Neural progenitor cell (in vitro differentiated cells): ENCODE results near the gene ACSM6. TPM values are rescaled to one million over a fixed set of nuclear protein-coding genes. Genes with fewer than 3 reads are reported as not detected.
A peak's percentile ranks its signal among the peaks of the same experiment; 100 is the strongest.

Experiments
- DNase-seq: peaks from one replicate; pipeline ENCODE4 v3.0.0-alpha.2; 2016; ENCODE audit warnings: low spot score
- H2AFZ ChIP-seq: fragments of 200-600 bp; sonication (generic); replicated peaks from 2 replicates; pipeline ENCODE4 v1.6.1; 2016; ENCODE audit warnings: antibody characterized with exemption
- H3F3A ChIP-seq: fragments of 200-600 bp; sonication (generic); 2 replicates; pipeline ENCODE4 v1.6.1; 2016; ENCODE audit warnings: antibody characterized with exemption, low read depth
- H3K27ac ChIP-seq: fragments of 200-600 bp; sonication (generic); 2 replicates; pipeline ENCODE4 v1.5.1; 2016; ENCODE audit warnings: mild to moderate bottlenecking
- H3K27me3 ChIP-seq: fragments of 200-600 bp; sonication (generic); 2 replicates; pipeline ENCODE4 v1.6.1; 2016; ENCODE audit warnings: mild to moderate bottlenecking, moderate library complexity
- H3K36me3 ChIP-seq: fragments of 200-600 bp; sonication (generic); 2 replicates; pipeline ENCODE4 v1.5.1; 2016
- H3K4me1 ChIP-seq: fragments of 200-600 bp; sonication (generic); 2 replicates; pipeline ENCODE4 v1.6.1; 2016; ENCODE audit warnings: mixed run types
- H3K4me2 ChIP-seq: fragments of 200-600 bp; sonication (generic); 2 replicates; pipeline ENCODE4 v1.6.1; 2016
- H3K4me3 ChIP-seq: fragments of 200-600 bp; sonication (generic); 2 replicates; pipeline ENCODE4 v1.5.1; 2016
- H3K79me2 ChIP-seq: fragments of 200-600 bp; sonication (generic); 2 replicates; pipeline ENCODE4 v1.6.1; 2016; ENCODE audit warnings: low read depth
- H3K9ac ChIP-seq: fragments of 200-600 bp; sonication (generic); 2 replicates; pipeline ENCODE4 v1.6.1; 2016
- H3K9me3 ChIP-seq: fragments of 200-600 bp; sonication (generic); 2 replicates; pipeline ENCODE4 v1.5.1; 2016; ENCODE audit warnings: low read depth
- H4K20me1 ChIP-seq: fragments of 200-600 bp; sonication (generic); 2 replicates; pipeline ENCODE4 v1.6.1; 2016; ENCODE audit warnings: low read depth
- H3K27ac Mint-ChIP-seq: 3 replicates; pipeline ENCODE4 v1.8.0; 2021; ENCODE audit warnings: mixed read lengths
- H3K27me3 Mint-ChIP-seq: 2 replicates; pipeline ENCODE4 v1.8.0; 2022; ENCODE audit warnings: low read depth, mild to moderate bottlenecking, inconsistent platforms, moderate library complexity, mixed read lengths; ENCODE audit not compliant: insufficient read depth
- H3K36me3 Mint-ChIP-seq: 3 replicates; pipeline ENCODE4 v1.8.0; 2021; ENCODE audit warnings: mixed read lengths
- H3K4me1 Mint-ChIP-seq: 3 replicates; pipeline ENCODE4 v1.8.0; 2021; ENCODE audit warnings: mixed read lengths
- H3K4me3 Mint-ChIP-seq: 3 replicates; pipeline ENCODE4 v1.8.0; 2021; ENCODE audit warnings: mild to moderate bottlenecking, moderate library complexity, mixed read lengths
- H3K9me3 Mint-ChIP-seq: 3 replicates; pipeline ENCODE4 v1.8.0; 2020; ENCODE audit warnings: mixed read lengths
- EZH2 ChIP-seq: fragments of 200-600 bp; sonication (generic); IDR thresholded peaks from 2 replicates; pipeline ENCODE4 v1.6.1; 2017; ENCODE audit warnings: antibody characterized with exemption, mild to moderate bottlenecking, moderate library complexity
- EZH2phosphoT487 ChIP-seq: fragments of 200-600 bp; sonication (generic); IDR thresholded peaks from 2 replicates; pipeline ENCODE4 v1.6.1; 2017; ENCODE audit warnings: antibody characterized with exemption
- total RNA-seq: library from RNA; depleted of rRNA; stranded (reverse); fragments of >200 nt; gene quantifications from 2 replicates; pipeline ENCODE4 v1.2.3, GENCODE V29; 2015; ENCODE audit warnings: low replicate concordance
- TF ChIP-seq, protein P1 (sequence below): fragments of 200-600 bp; sonication (generic); IDR thresholded peaks from 2 replicates; pipeline ENCODE4 v1.5.1; 2017; ENCODE audit warnings: antibody characterized with exemption, mild to moderate bottlenecking

ACSM6 gene
- total RNA-seq, 1 donor from 2014 or later = not detected

DNA sequence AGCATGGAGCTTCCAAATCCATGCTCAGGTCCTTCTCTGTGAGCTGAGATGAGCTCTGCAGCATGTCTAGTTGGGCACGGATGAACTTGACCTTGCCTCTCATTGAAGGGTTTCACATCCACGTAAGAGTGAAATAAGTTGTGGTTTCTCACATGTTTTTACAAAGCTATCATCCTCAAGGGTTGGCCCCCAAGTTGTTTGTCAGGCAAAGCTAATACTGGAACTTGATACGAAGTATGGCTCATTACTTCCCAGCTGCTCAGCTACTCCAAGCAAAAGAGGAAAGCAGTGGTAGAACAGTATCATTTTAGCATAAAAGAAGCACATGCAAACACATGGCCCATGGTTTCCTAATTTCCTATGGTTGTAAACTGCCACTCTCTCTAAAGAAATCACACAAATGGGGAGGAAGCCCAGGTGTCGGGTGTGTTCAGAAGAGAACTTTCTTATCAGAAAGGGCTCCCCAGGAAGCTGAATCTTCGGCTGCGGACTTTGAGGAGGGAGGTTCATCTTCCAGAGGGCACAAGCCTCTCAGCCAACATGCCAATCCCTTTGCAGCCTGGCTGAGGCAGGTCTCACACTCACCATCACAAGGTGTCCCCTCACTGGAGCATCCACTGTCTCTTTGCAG is 51.5 kb downstream of the ACSM6 start:
- Mint-ChIP-seq H3K9me3 (no peaks in the 10 kb centered on the region), H3K27me3 (peaks cover 5% of the 10 kb centered on the region), H3K27ac (no peak overlapping the region), H3K36me3 (no peaks in the 10 kb centered on the region), H3K4me3 (no peak overlapping the region), H3K4me1 (no peaks in the 10 kb centered on the region)
- Histone ChIP-seq H3K4me1 (no peaks in the 10 kb centered on the region), H3K4me3 (no peak overlapping the region), H3F3A (no peaks in the 10 kb centered on the region), H4K20me1 (no peaks in the 10 kb centered on the region), H3K9ac (no peak overlapping the region), H3K9me3 (no peaks in the 10 kb centered on the region), H3K27ac (no peak overlapping the region), H3K79me2 (no peaks in the 10 kb centered on the region), H3K27me3 (no peaks in the 10 kb centered on the region), H3K36me3 (no peaks in the 10 kb centered on the region), H3K4me2 (no peak overlapping the region), H2AFZ (no peak overlapping the region)
- TF ChIP-seq EZH2phosphoT487 (no peak), EZH2 (no peak)
- TF ChIP-seq, protein P1, sequence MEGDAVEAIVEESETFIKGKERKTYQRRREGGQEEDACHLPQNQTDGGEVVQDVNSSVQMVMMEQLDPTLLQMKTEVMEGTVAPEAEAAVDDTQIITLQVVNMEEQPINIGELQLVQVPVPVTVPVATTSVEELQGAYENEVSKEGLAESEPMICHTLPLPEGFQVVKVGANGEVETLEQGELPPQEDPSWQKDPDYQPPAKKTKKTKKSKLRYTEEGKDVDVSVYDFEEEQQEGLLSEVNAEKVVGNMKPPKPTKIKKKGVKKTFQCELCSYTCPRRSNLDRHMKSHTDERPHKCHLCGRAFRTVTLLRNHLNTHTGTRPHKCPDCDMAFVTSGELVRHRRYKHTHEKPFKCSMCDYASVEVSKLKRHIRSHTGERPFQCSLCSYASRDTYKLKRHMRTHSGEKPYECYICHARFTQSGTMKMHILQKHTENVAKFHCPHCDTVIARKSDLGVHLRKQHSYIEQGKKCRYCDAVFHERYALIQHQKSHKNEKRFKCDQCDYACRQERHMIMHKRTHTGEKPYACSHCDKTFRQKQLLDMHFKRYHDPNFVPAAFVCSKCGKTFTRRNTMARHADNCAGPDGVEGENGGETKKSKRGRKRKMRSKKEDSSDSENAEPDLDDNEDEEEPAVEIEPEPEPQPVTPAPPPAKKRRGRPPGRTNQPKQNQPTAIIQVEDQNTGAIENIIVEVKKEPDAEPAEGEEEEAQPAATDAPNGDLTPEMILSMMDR = no peak
- DNase-seq = no peak

DNA sequence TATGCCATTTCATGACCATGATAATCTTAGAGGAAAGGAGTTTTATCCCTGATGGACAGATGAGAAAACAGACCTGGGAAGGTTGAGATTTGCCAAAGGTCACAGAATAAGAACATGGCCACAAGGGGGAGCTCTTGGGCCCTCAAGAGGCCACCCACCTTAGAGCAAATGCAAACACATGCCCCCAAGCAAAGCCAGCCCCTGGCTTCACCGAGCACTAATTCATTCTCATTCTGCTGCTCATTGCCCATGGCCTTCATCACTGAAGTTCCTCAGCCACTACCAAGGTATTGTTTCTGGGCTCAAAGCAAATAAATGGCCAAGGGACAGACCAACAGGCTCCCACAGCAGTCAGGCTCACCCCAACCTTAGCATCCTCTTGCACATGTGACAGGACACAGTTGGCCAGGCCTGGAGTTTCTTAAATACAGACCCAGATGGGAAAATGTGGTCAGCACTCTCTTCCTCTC is 52.6 kb downstream of the ACSM6 start:
- DNase-seq = peak; percentile 91
- no peak overlapping the region for H3K27ac ChIP-seq
- no peaks in the 10 kb centered on the region for H3K36me3 Mint-ChIP-seq
- no peak overlapping the region for H3K4me3 Mint-ChIP-seq
- peaks cover 6% of the 10 kb centered on the region for H3K27me3 Mint-ChIP-seq
- H3K9ac ChIP-seq = no peak overlapping the region
- no peak overlapping the region for H2AFZ ChIP-seq
- H3K27me3 ChIP-seq = no peaks in the 10 kb centered on the region
- no peaks in the 10 kb centered on the region for H3K79me2 ChIP-seq
- H3K9me3 ChIP-seq = no peaks in the 10 kb centered on the region
- H3K9me3 Mint-ChIP-seq = no peaks in the 10 kb centered on the region
- TF ChIP-seq EZH2phosphoT487 = no peak
- TF ChIP-seq EZH2 = no peak
- TF ChIP-seq, protein P1 = peak; percentile 91
- no peaks in the 10 kb centered on the region for H3K4me1 Mint-ChIP-seq
- H3K4me3 ChIP-seq = no peak overlapping the region
- H3K27ac Mint-ChIP-seq = no peak overlapping the region
- H3F3A ChIP-seq = no peaks in the 10 kb centered on the region
- no peaks in the 10 kb centered on the region for H4K20me1 ChIP-seq
- no peak overlapping the region for H3K4me2 ChIP-seq
- H3K36me3 ChIP-seq = no peaks in the 10 kb centered on the region
- H3K4me1 ChIP-seq = no peaks in the 10 kb centered on the region

DNA sequence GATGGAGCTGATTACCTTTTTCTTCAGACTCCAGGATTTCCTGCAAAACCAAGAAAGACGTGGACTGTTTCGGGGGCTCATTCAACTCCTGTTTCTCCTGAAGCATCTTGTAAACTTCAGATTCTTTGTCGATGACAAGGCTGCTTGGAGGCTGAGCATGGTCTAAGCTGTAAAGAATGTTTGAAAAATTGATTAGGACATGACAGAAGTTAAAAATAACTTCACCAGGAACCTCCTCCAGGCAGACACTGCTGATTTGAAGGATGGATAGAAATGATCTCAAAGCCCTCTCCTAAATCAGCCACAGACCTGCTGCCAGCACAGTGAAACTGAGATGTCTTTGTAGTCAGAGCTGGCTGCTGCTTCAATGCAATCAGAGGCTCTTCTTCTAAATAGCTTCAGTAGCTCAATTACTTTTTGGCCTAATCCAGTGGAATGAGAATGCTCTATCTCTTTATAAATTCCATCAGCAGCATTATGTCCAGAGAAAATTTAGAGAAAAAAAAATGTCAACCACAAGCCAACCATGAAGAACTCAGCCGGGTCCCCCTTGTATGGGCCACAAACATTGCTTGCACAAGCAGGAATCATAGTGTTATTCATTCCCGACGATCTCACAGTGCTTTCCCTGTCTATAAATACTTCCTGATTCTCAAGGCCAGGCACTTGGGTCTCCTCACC is 53.3 kb downstream of the ACSM6 start:
- DNase-seq = no peak
- Mint-ChIP-seq H3K36me3 (no peaks in the 10 kb centered on the region), H3K4me3 (no peak overlapping the region), H3K27me3 (peaks cover 6% of the 10 kb centered on the region), H3K9me3 (no peaks in the 10 kb centered on the region), H3K4me1 (no peaks in the 10 kb centered on the region), H3K27ac (no peak overlapping the region)
- Histone ChIP-seq H3K9ac (no peak overlapping the region), H3K4me2 (no peak overlapping the region), H3K79me2 (no peaks in the 10 kb centered on the region), H3K36me3 (no peaks in the 10 kb centered on the region), H3K4me3 (no peak overlapping the region), H4K20me1 (no peaks in the 10 kb centered on the region), H3K27me3 (no peaks in the 10 kb centered on the region), H3K27ac (no peak overlapping the region), H3K4me1 (no peaks in the 10 kb centered on the region), H3F3A (no peaks in the 10 kb centered on the region), H3K9me3 (no peaks in the 10 kb centered on the region), H2AFZ (no peak overlapping the region)
- TF ChIP-seq EZH2phosphoT487 = no peak
- TF ChIP-seq EZH2 = no peak
- TF ChIP-seq, protein P1 = no peak
